ENCODE measurements around the gene EIF4E3.

The EIF4E3 gene

DNA sequence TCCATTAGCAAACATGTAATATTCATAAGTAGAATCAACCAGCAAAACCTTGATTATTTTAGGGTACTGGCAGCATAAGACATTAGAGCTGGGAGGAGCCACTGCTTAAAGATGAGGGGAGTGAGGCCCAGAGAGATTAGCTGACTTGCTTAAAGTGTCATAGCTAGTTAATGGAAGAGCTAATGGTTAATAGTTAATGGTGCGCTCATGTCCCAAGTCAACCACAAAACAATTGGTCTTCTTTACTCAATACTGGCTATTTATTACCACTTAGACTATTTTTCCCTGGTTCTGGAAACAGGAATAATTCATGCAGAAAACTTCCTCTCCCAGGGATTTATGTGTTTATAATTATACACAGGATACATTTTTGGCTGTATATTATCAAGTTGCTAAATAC lies 33.1 kb downstream of the EIF4E3 start:
- no peaks in the 10 kb centered on the region for H3K9me2 ChIP-seq (replicated peaks; ENCODE audit: insufficient read depth, low read length)
- no peak for DNase-seq
- no peak overlapping the region for H3K9ac ChIP-seq (ENCODE audit: low read length)
- no peak for TF ChIP-seq EZH2 (optimal IDR thresholded peaks at IDR 0.05; ENCODE audit: low read depth, low read length)
- no peak for TF ChIP-seq EZH2phosphoT487 (IDR thresholded peaks at IDR 0.05; ENCODE audit: low read length)
- TF ChIP-seq, protein P1, sequence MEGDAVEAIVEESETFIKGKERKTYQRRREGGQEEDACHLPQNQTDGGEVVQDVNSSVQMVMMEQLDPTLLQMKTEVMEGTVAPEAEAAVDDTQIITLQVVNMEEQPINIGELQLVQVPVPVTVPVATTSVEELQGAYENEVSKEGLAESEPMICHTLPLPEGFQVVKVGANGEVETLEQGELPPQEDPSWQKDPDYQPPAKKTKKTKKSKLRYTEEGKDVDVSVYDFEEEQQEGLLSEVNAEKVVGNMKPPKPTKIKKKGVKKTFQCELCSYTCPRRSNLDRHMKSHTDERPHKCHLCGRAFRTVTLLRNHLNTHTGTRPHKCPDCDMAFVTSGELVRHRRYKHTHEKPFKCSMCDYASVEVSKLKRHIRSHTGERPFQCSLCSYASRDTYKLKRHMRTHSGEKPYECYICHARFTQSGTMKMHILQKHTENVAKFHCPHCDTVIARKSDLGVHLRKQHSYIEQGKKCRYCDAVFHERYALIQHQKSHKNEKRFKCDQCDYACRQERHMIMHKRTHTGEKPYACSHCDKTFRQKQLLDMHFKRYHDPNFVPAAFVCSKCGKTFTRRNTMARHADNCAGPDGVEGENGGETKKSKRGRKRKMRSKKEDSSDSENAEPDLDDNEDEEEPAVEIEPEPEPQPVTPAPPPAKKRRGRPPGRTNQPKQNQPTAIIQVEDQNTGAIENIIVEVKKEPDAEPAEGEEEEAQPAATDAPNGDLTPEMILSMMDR (IDR thresholded peaks at IDR 0.05; ENCODE audit: low read length) = no peak
- H4K20me1 ChIP-seq (ENCODE audit: insufficient read depth, low read length) = no peaks in the 10 kb centered on the region
- H2AFZ ChIP-seq (ENCODE audit: low read length) = no peak overlapping the region
- no peaks in the 10 kb centered on the region for H3F3A ChIP-seq (ENCODE audit: insufficient read depth, low read length)
- no peaks in the 10 kb centered on the region for H3K9me3 ChIP-seq (replicated peaks; ENCODE audit: insufficient read depth, low read length)
- H3K79me2 ChIP-seq (ENCODE audit: low read length) = no peaks in the 10 kb centered on the region
- 0 out of 2 replicates have a peak, but pooled peaks cover 7% of the 10 kb centered on the region for H3K36me3 ChIP-seq (replicated peaks; ENCODE audit: insufficient read depth, low read length)
- H3K27me3 ChIP-seq (replicated peaks; ENCODE audit: insufficient read depth, low read length) = no peaks in the 10 kb centered on the region
- H3K4me1 ChIP-seq (ENCODE audit: low read length) = no peaks in the 10 kb centered on the region
- no peak overlapping the region for H3K4me3 ChIP-seq (ENCODE audit: low read length)
- no peak overlapping the region for H3K27ac ChIP-seq (ENCODE audit: low read length)
- H3K4me2 ChIP-seq (ENCODE audit: low read depth, low read length) = no peak overlapping the region

DNA sequence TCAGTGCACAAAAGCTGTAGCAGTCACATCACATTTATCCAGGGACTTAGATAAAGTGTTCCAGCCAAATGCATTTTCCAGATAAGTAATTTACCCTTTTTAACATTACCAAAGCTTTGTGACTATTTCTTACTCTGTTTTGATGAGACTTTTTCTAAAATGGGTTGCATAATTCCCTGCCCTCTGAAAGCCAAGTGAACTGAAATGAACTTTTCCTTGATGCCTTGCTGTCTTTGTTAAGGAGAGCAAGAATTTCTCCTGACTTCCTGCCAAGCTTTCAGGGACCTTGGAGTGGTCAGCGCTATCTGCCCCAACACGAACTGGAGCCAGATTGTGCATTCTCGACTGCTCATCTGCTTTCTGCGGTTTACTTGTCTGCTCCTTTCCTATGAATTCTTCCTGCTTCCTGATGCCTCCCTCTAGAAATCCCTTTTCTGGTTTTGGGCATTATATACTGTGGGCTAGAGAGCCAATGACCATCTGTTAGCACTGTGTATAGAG lies 34.8 kb downstream of the EIF4E3 start:
- H4K20me1 ChIP-seq (ENCODE audit: insufficient read depth, low read length) = no peaks in the 10 kb centered on the region

DNA sequence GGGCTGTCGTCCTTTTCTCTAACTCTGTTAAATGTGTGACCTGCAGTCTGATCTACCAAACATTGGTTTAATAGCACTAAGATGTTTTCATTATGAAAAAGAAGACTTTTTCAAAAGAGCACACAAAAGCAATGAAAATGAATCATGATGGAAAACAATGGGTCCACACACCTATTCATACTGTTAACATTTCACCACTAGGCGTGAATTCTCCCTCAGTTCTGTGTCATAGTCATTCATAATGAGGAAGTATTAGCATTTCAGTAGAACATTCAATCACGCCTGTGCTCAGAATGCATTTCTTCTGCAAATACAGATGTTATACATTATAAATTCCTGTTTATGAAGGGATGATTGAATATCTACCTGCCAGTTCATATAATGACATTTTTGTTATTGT lies 35.9 kb downstream of the EIF4E3 start:
- H3K36me3 ChIP-seq (replicated peaks; ENCODE audit: insufficient read depth, low read length) = 0 out of 2 replicates have a peak, but pooled peaks cover 7% of the 10 kb centered on the region
- H3K4me2 ChIP-seq (ENCODE audit: low read depth, low read length) = no peak overlapping the region
- H3K4me3 ChIP-seq (ENCODE audit: low read length) = no peak overlapping the region
- DNase-seq = no peak
- no peak overlapping the region for H3K27ac ChIP-seq (ENCODE audit: low read length)
- no peaks in the 10 kb centered on the region for H3K9me2 ChIP-seq (replicated peaks; ENCODE audit: insufficient read depth, low read length)
- no peaks in the 10 kb centered on the region for H3K79me2 ChIP-seq (ENCODE audit: low read length)
- no peaks in the 10 kb centered on the region for H3K9me3 ChIP-seq (replicated peaks; ENCODE audit: insufficient read depth, low read length)
- no peaks in the 10 kb centered on the region for H3K4me1 ChIP-seq (ENCODE audit: low read length)
- no peaks in the 10 kb centered on the region for H4K20me1 ChIP-seq (ENCODE audit: insufficient read depth, low read length)
- no peak overlapping the region for H3K9ac ChIP-seq (ENCODE audit: low read length)
- no peaks in the 10 kb centered on the region for H3K27me3 ChIP-seq (replicated peaks; ENCODE audit: insufficient read depth, low read length)
- H3F3A ChIP-seq (ENCODE audit: insufficient read depth, low read length) = no peaks in the 10 kb centered on the region
- H2AFZ ChIP-seq (ENCODE audit: low read length) = no peak overlapping the region
- TF ChIP-seq EZH2 (optimal IDR thresholded peaks at IDR 0.05; ENCODE audit: low read depth, low read length) = no peak
- TF ChIP-seq, protein P1 (IDR thresholded peaks at IDR 0.05; ENCODE audit: low read length) = no peak
- TF ChIP-seq EZH2phosphoT487 (IDR thresholded peaks at IDR 0.05; ENCODE audit: low read length) = no peak

More for the DNA sequence above, 34.8 kb downstream of the EIF4E3 start:
- no peak for TF ChIP-seq EZH2phosphoT487 (IDR thresholded peaks at IDR 0.05; ENCODE audit: low read length)
- Histone ChIP-seq H3K4me3 (ENCODE audit: low read length) (no peak overlapping the region), H3F3A (ENCODE audit: insufficient read depth, low read length) (no peaks in the 10 kb centered on the region), H3K9ac (ENCODE audit: low read length) (no peak overlapping the region), H3K4me2 (ENCODE audit: low read depth, low read length) (no peak overlapping the region), H3K9me3 (replicated peaks; ENCODE audit: insufficient read depth, low read length) (no peaks in the 10 kb centered on the region), H3K27me3 (replicated peaks; ENCODE audit: insufficient read depth, low read length) (no peaks in the 10 kb centered on the region), H3K36me3 (replicated peaks; ENCODE audit: insufficient read depth, low read length) (0 out of 2 replicates have a peak, but pooled peaks cover 7% of the 10 kb centered on the region), H3K79me2 (ENCODE audit: low read length) (no peaks in the 10 kb centered on the region), H3K4me1 (ENCODE audit: low read length) (no peaks in the 10 kb centered on the region), H2AFZ (ENCODE audit: low read length) (no peak overlapping the region), H3K9me2 (replicated peaks; ENCODE audit: insufficient read depth, low read length) (no peaks in the 10 kb centered on the region), H3K27ac (ENCODE audit: low read length) (no peak overlapping the region)
- DNase-seq = no peak

DNA sequence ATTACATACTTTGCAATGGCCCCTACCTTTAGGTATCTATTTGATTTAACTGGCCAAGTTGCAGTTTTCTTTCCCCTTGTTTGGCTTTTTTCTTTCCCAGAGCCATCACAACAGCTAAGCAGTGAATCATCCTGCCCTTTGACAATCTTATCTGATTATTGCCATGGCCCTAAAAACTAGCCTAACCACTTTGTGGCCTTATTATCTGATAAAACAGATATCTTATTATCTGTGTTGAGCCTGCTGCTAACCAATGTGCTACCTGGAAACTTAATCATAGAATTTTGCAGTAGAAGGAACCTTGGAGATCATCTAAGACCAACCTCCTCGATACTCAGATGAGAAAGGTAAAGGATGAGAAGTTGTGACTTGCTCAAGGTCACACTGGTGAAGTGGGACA lies 37.1 kb downstream of the EIF4E3 start:
- Histone ChIP-seq H3F3A (ENCODE audit: insufficient read depth, low read length) (no peaks in the 10 kb centered on the region), H3K9ac (ENCODE audit: low read length) (no peak overlapping the region), H3K27me3 (replicated peaks; ENCODE audit: insufficient read depth, low read length) (no peaks in the 10 kb centered on the region), H3K4me1 (ENCODE audit: low read length) (no peaks in the 10 kb centered on the region), H3K4me2 (ENCODE audit: low read depth, low read length) (no peak overlapping the region), H3K79me2 (ENCODE audit: low read length) (no peaks in the 10 kb centered on the region), H3K9me2 (replicated peaks; ENCODE audit: insufficient read depth, low read length) (no peaks in the 10 kb centered on the region), H3K27ac (ENCODE audit: low read length) (no peak overlapping the region), H3K4me3 (ENCODE audit: low read length) (no peak overlapping the region), H2AFZ (ENCODE audit: low read length) (no peak overlapping the region), H3K36me3 (replicated peaks; ENCODE audit: insufficient read depth, low read length) (peaks cover 10% of the 10 kb centered on the region; the same call in 1 of the 2 replicates), H4K20me1 (ENCODE audit: insufficient read depth, low read length) (no peaks in the 10 kb centered on the region), H3K9me3 (replicated peaks; ENCODE audit: insufficient read depth, low read length) (no peaks in the 10 kb centered on the region)
- TF ChIP-seq, protein P1 (IDR thresholded peaks at IDR 0.05; ENCODE audit: low read length) = no peak
- TF ChIP-seq EZH2phosphoT487 (IDR thresholded peaks at IDR 0.05; ENCODE audit: low read length) (no peak), EZH2 (optimal IDR thresholded peaks at IDR 0.05; ENCODE audit: low read depth, low read length) (no peak)
- DNase-seq = no peak

All from MM.1S (cell line).